Dermis blood vessel endothelial cell (primary cell): Measurements from ENCODE around the gene ELFN2. TPM values are rescaled to one million over a fixed set of nuclear protein-coding genes. Genes with fewer than 3 reads are reported as not detected.

ENCODE experiments used
- DNase-seq: peaks from one replicate; pipeline ENCODE4 v3.0.0; 2010
- total RNA-seq: library from RNA; depleted of rRNA; stranded (reverse); fragments of >200 nt; gene quantifications from 2 replicates; pipeline ENCODE4 v1.2.3, GENCODE V29; 2014

Gene ELFN2
- total RNA-seq, 1 donor from 2014 or later = under 0.01 TPM

GRCh38 chr22:37379722-37380121 lies 47.6 kb downstream of the ELFN2 start:
- no peak for DNase-seq

- no peak for DNase-seq
These were observed 48.2 kb downstream of the ELFN2 start for GRCh38 chr22:37379085-37379484.

GRCh38 chr22:37378642-37379058 lies 48.6 kb downstream of the ELFN2 start:
- DNase-seq = no peak

GRCh38 chr22:37377927-37378326 lies 49.4 kb downstream of the ELFN2 start:
- DNase-seq = no peak

GRCh38 chr22:37377138-37377537 lies 50.1 kb downstream of the ELFN2 start:
- no peak for DNase-seq

GRCh38 chr22:37376643-37377042 lies 50.6 kb downstream of the ELFN2 start:
- no peak for DNase-seq

- DNase-seq = peak; percentile 7
These were observed 51.5 kb downstream of the ELFN2 start for GRCh38 chr22:37375801-37376200.

GRCh38 chr22:37374571-37374970 lies 52.7 kb downstream of the ELFN2 start:
- DNase-seq = no peak

GRCh38 chr22:37373451-37373850 lies 53.8 kb downstream of the ELFN2 start:
- no peak for DNase-seq

- DNase-seq = no peak
These were observed 55.4 kb downstream of the ELFN2 start for GRCh38 chr22:37371911-37372310.

- DNase-seq = no peak
These were observed 55.8 kb downstream of the ELFN2 start for GRCh38 chr22:37371491-37371890.

- no peak for DNase-seq
These were observed 56.8 kb downstream of the ELFN2 start for GRCh38 chr22:37370306-37370979.

GRCh38 chr22:37369483-37369882 lies 57.8 kb downstream of the ELFN2 start:
- no peak for DNase-seq

- DNase-seq = no peak
These were observed 59.2 kb downstream of the ELFN2 start for GRCh38 chr22:37368058-37368457.

GRCh38 chr22:37366601-37367000 lies 60.7 kb downstream of the ELFN2 start:
- DNase-seq = no peak

- no peak for DNase-seq
These were observed 61.3 kb downstream of the ELFN2 start for GRCh38 chr22:37365950-37366349.

- DNase-seq = no peak
These were observed 63.9 kb downstream of the ELFN2 start for GRCh38 chr22:37363261-37363992.

GRCh38 chr22:37362621-37363020 lies 64.7 kb downstream of the ELFN2 start:
- no peak for DNase-seq

GRCh38 chr22:37358917-37359316 lies 68.4 kb downstream of the ELFN2 start:
- DNase-seq = no peak

GRCh38 chr22:37358386-37358785 lies 68.9 kb downstream of the ELFN2 start:
- DNase-seq = no peak

- DNase-seq = no peak
These were observed 69.7 kb downstream of the ELFN2 start for GRCh38 chr22:37357446-37358075.

GRCh38 chr22:37356922-37357321 lies 70.4 kb downstream of the ELFN2 start:
- DNase-seq = no peak

GRCh38 chr22:37355174-37355573 lies 72.1 kb downstream of the ELFN2 start:
- DNase-seq = no peak

GRCh38 chr22:37354670-37355069 lies 72.6 kb downstream of the ELFN2 start:
- DNase-seq = no peak
